Measurements from ENCODE around the gene ACTG1. TPM values are rescaled to one million over a fixed set of nuclear protein-coding genes. Genes with fewer than 3 reads are reported as not detected.

ACTG1 gene
- total and polyA plus RNA-seq, 2 of the 13 experiments (the other 11 are each of a cell fraction or from before 2014, with no cell fraction given): 973 to 1,138 TPM

GRCh38 chr17:81466564-81467472 lies 45.8 kb downstream of the ACTG1 start (continued):
- peak; percentile 36 for TF ChIP-seq ARID4A (CRISPR knock-in tag; IDR thresholded peaks at IDR 0.05; ENCODE audit: borderline replicate concordance)
- TF ChIP-seq MXI1 (IDR thresholded peaks at IDR 0.05; ENCODE audit: borderline replicate concordance, low read depth, low read length): no peak
- TF ChIP-seq, protein P1, sequence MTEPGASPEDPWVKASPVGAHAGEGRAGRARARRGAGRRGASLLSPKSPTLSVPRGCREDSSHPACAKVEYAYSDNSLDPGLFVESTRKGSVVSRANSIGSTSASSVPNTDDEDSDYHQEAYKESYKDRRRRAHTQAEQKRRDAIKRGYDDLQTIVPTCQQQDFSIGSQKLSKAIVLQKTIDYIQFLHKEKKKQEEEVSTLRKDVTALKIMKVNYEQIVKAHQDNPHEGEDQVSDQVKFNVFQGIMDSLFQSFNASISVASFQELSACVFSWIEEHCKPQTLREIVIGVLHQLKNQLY (CRISPR knock-in tag; IDR thresholded peaks at IDR 0.05): no peak
- TF ChIP-seq, protein P2, sequence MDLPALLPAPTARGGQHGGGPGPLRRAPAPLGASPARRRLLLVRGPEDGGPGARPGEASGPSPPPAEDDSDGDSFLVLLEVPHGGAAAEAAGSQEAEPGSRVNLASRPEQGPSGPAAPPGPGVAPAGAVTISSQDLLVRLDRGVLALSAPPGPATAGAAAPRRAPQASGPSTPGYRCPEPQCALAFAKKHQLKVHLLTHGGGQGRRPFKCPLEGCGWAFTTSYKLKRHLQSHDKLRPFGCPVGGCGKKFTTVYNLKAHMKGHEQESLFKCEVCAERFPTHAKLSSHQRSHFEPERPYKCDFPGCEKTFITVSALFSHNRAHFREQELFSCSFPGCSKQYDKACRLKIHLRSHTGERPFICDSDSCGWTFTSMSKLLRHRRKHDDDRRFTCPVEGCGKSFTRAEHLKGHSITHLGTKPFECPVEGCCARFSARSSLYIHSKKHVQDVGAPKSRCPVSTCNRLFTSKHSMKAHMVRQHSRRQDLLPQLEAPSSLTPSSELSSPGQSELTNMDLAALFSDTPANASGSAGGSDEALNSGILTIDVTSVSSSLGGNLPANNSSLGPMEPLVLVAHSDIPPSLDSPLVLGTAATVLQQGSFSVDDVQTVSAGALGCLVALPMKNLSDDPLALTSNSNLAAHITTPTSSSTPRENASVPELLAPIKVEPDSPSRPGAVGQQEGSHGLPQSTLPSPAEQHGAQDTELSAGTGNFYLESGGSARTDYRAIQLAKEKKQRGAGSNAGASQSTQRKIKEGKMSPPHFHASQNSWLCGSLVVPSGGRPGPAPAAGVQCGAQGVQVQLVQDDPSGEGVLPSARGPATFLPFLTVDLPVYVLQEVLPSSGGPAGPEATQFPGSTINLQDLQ (CRISPR knock-in tag; IDR thresholded peaks at IDR 0.05): no peak
- TF ChIP-seq MAFF (IDR thresholded peaks at IDR 0.05; ENCODE audit: low read depth, low read length): peak; percentile 29; the same call in 1 of the 2 replicates
- no peak for TF ChIP-seq TCF12 (IDR thresholded peaks at IDR 0.05)
- TF ChIP-seq TCF12 (CRISPR knock-in tag; IDR thresholded peaks at IDR 0.05): no peak
- TF ChIP-seq, protein P3, sequence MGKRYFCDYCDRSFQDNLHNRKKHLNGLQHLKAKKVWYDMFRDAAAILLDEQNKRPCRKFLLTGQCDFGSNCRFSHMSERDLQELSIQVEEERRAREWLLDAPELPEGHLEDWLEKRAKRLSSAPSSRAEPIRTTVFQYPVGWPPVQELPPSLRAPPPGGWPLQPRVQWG (CRISPR knock-in tag; IDR thresholded peaks at IDR 0.05; ENCODE audit: borderline replicate concordance, low read depth): no peak
- no peak for TF ChIP-seq RXRB (CRISPR knock-in tag; IDR thresholded peaks at IDR 0.05; ENCODE audit: borderline replicate concordance)
- TF ChIP-seq, protein P4, sequence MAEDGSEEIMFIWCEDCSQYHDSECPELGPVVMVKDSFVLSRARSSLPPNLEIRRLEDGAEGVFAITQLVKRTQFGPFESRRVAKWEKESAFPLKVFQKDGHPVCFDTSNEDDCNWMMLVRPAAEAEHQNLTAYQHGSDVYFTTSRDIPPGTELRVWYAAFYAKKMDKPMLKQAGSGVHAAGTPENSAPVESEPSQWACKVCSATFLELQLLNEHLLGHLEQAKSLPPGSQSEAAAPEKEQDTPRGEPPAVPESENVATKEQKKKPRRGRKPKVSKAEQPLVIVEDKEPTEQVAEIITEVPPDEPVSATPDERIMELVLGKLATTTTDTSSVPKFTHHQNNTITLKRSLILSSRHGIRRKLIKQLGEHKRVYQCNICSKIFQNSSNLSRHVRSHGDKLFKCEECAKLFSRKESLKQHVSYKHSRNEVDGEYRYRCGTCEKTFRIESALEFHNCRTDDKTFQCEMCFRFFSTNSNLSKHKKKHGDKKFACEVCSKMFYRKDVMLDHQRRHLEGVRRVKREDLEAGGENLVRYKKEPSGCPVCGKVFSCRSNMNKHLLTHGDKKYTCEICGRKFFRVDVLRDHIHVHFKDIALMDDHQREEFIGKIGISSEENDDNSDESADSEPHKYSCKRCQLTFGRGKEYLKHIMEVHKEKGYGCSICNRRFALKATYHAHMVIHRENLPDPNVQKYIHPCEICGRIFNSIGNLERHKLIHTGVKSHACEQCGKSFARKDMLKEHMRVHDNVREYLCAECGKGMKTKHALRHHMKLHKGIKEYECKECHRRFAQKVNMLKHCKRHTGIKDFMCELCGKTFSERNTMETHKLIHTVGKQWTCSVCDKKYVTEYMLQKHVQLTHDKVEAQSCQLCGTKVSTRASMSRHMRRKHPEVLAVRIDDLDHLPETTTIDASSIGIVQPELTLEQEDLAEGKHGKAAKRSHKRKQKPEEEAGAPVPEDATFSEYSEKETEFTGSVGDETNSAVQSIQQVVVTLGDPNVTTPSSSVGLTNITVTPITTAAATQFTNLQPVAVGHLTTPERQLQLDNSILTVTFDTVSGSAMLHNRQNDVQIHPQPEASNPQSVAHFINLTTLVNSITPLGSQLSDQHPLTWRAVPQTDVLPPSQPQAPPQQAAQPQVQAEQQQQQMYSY (CRISPR knock-in tag; IDR thresholded peaks at IDR 0.05): peak; percentile 91
- TF ChIP-seq, protein P5, sequence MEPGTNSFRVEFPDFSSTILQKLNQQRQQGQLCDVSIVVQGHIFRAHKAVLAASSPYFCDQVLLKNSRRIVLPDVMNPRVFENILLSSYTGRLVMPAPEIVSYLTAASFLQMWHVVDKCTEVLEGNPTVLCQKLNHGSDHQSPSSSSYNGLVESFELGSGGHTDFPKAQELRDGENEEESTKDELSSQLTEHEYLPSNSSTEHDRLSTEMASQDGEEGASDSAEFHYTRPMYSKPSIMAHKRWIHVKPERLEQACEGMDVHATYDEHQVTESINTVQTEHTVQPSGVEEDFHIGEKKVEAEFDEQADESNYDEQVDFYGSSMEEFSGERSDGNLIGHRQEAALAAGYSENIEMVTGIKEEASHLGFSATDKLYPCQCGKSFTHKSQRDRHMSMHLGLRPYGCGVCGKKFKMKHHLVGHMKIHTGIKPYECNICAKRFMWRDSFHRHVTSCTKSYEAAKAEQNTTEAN (CRISPR knock-in tag; conservative IDR thresholded peaks at IDR 0.05): no peak
- 0 out of 2 replicates have a peak, but pooled peaks have one; percentile 10 for TF ChIP-seq AHR (CRISPR knock-in tag; IDR thresholded peaks at IDR 0.05)
- TF ChIP-seq JARID2 (CRISPR knock-in tag; IDR thresholded peaks at IDR 0.05; ENCODE audit: insufficient replicate concordance): no peak
- no peak for TF ChIP-seq PITX1 (CRISPR knock-in tag; IDR thresholded peaks at IDR 0.05)
